ENCODE measurements around the gene ZC3H13. TPM values are rescaled to one million over a fixed set of nuclear protein-coding genes. Genes with fewer than 3 reads are reported as not detected.

Gene ZC3H13
- total and polyA plus RNA-seq, 2 of the 8 experiments (the other 6 are each of a cell fraction or from before 2014, with no cell fraction given), result 5.1 to 57.8 TPM

DNA sequence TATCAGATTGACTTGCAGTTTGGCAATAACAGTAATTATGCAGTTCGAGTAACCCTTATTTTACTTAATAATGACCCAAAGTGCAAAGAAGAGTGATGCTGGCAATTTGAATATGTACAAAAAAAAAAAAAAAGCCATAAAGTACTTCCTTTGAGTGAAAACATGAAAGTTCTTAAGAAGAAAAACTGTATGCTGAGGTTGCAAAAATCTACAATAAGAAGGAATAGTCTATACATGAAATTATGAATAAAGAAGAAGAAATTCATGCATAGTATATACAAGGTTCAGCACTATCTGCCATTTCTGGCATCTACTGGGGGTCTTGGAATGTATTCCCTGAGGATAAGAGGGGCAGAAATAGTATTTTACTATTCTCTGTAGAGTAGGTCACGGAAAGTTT is 55.9 kb downstream of the ZC3H13 start (continued):
- no peak for TF ChIP-seq POLR2AphosphoS5 (IDR thresholded peaks at IDR 0.05; ENCODE audit: low read depth, low read length)
- no peak for TF ChIP-seq GTF2F1 (IDR thresholded peaks at IDR 0.05; ENCODE audit: borderline replicate concordance, low read depth, low read length)

Measured in H1 (cell line).